PC-9 (cell line): Measurements from ENCODE around the gene DSCAML1. TPM values are rescaled to one million over a fixed set of nuclear protein-coding genes. Genes with fewer than 3 reads are reported as not detected.

Experiments used
- BruUV-seq: library from RNA; stranded (reverse); fragments of 400-500 nt; replicated peaks from 2 replicates; lab custom pipeline; 2021; lab: Mats Ljungman, UMichigan
- CTCF ChIA-PET: fragments of 300-600 bp; sonication (Branson Sonifier 250); formaldehyde crosslinking; loops from one replicate; lab custom pipeline; 2022; ENCODE audit warnings: antibody characterized with exemption; lab: Charles Lee
- POLR2A ChIA-PET: fragments of 300-600 bp; sonication (Branson Sonifier 250); formaldehyde crosslinking; loops from one replicate; lab custom pipeline; 2022; ENCODE audit warnings: antibody characterized with exemption; ENCODE audit not compliant: unreplicated experiment; lab: Charles Lee
- DNase-seq, 2 experiments: peaks; one replicate each; pipeline versions ENCODE4 v3.0.0 to v3.0.0-alpha.2; 2015 to 2022; ENCODE audit warnings: mixed read lengths in 1 of 2
- H2AFZ ChIP-seq: fragments of 200-600 bp; sonication (generic); 2 replicates; pipeline ENCODE4 v1.8.1; 2017; ENCODE audit warnings: antibody characterized with exemption
- H3F3A ChIP-seq: fragments of 200-600 bp; sonication (generic); 2 replicates; pipeline ENCODE4 v1.8.1; 2017; ENCODE audit warnings: antibody characterized with exemption, mild to moderate bottlenecking, low read depth; ENCODE audit not compliant: insufficient read depth
- H3K27ac ChIP-seq: fragments of 200-600 bp; sonication (generic); 2 replicates; pipeline ENCODE4 v1.6.1; 2016; ENCODE audit warnings: mixed run types
- H3K27me3 ChIP-seq: fragments of 200-600 bp; sonication (generic); 2 replicates; pipeline ENCODE4 v1.6.1; 2016; ENCODE audit warnings: low read depth, mixed run types; ENCODE audit not compliant: insufficient read depth
- H3K36me3 ChIP-seq: fragments of 200-600 bp; sonication (generic); 2 replicates; pipeline ENCODE4 v1.6.1; 2016; ENCODE audit warnings: low read depth, mixed run types
- H3K4me1 ChIP-seq: fragments of 200-600 bp; sonication (generic); replicated peaks from 2 replicates; pipeline ENCODE4 v1.6.1; 2016; ENCODE audit warnings: mixed run types; ENCODE audit not compliant: insufficient read depth
- H3K4me2 ChIP-seq: fragments of 200-600 bp; sonication (generic); 2 replicates; pipeline ENCODE4 v1.6.1; 2017; ENCODE audit warnings: mixed run types
- H3K4me3 ChIP-seq: fragments of 200-600 bp; sonication (generic); 2 replicates; pipeline ENCODE4 v1.6.1; 2016; ENCODE audit warnings: mixed run types
- H3K79me2 ChIP-seq: fragments of 200-600 bp; sonication (generic); 2 replicates; pipeline ENCODE4 v1.6.1; 2017; ENCODE audit warnings: low read depth, mixed run types
- H3K9me2 ChIP-seq: fragments of 200-600 bp; sonication (generic); 2 replicates; pipeline ENCODE4 v1.8.1; 2017; ENCODE audit warnings: mild to moderate bottlenecking; ENCODE audit not compliant: insufficient read depth
- H3K9me3 ChIP-seq: fragments of 200-600 bp; sonication (generic); 2 replicates; pipeline ENCODE4 v1.8.1; 2016; ENCODE audit warnings: low read depth; ENCODE audit not compliant: insufficient read depth
- H4K20me1 ChIP-seq: fragments of 200-600 bp; sonication (generic); 2 replicates; pipeline ENCODE4 v1.8.1; 2017; ENCODE audit not compliant: insufficient read depth
- CTCF ChIP-seq: fragments of 200-600 bp; sonication (generic); conservative IDR thresholded peaks from 2 replicates; pipeline ENCODE4 v1.6.1; 2017; ENCODE audit warnings: mixed run types, antibody characterized with exemption, mild to moderate bottlenecking, moderate library complexity
- EZH2 ChIP-seq: fragments of 200-600 bp; sonication (generic); IDR thresholded peaks from 2 replicates; pipeline ENCODE4 v1.8.0; 2017; ENCODE audit warnings: antibody characterized with exemption, low read depth
- intact Hi-C: fragments of 100-400 bp; cut with micrococcal nuclease; formaldehyde crosslinking; loops from one replicate; pipeline ENCODE4 v1.10.0; 2022; ENCODE audit not compliant: unreplicated experiment
- total RNA-seq: library from RNA; stranded (reverse); gene quantifications from 2 replicates; pipeline ENCODE4 v1.2.3, GENCODE V29; 2021

DSCAML1 gene
- total RNA-seq, 1 experiment from 2014 or later: not detected

GRCh38 chr11:117603932-117604331 lies 193.1 kb downstream of the DSCAML1 start:
- Histone ChIP-seq H3K9me2 (no peaks in the 10 kb centered on the region), H3K36me3 (no peaks in the 10 kb centered on the region), H3K79me2 (no peaks in the 10 kb centered on the region), H2AFZ (no peak overlapping the region), H3K4me1 (no peaks in the 10 kb centered on the region), H3K27ac (no peak overlapping the region), H4K20me1 (0 out of 2 replicates have a peak, but pooled peaks cover 6% of the 10 kb centered on the region), H3F3A (no peaks in the 10 kb centered on the region), H3K9me3 (no peaks in the 10 kb centered on the region), H3K4me3 (no peak overlapping the region), H3K4me2 (no peak overlapping the region), H3K27me3 (peaks cover 100% of the 10 kb centered on the region)
- POLR2A ChIA-PET: no interaction called here
- intact Hi-C loops: no loop called here
- no TSS peak for BruUV-seq
- DNase-seq: no peak
- TF ChIP-seq EZH2: no peak
- TF ChIP-seq CTCF: no peak
- CTCF ChIA-PET: no interaction called here

- POLR2A ChIA-PET: interaction anchor here (0.6 kb wide), 1 partner anchor 145 kb away, joined by 26 read pairs; no protein-coding TSS in a partner anchor
- no peak overlapping the region for H3K27ac ChIP-seq
Measured at GRCh38 chr11:117601006-117601708, 195.9 kb downstream of the DSCAML1 start.

GRCh38 chr11:117600234-117600783 lies 196.7 kb downstream of the DSCAML1 start:
- Histone ChIP-seq H3K4me3 (no peak overlapping the region), H3K4me1 (no peaks in the 10 kb centered on the region), H2AFZ (no peak overlapping the region), H3K9me3 (no peaks in the 10 kb centered on the region), H4K20me1 (0 out of 2 replicates have a peak, but pooled peaks cover 6% of the 10 kb centered on the region), H3K27me3 (peaks cover 99% of the 10 kb centered on the region), H3F3A (no peaks in the 10 kb centered on the region), H3K4me2 (no peak overlapping the region), H3K36me3 (no peaks in the 10 kb centered on the region), H3K9me2 (no peaks in the 10 kb centered on the region), H3K27ac (no peak overlapping the region), H3K79me2 (no peaks in the 10 kb centered on the region)
- intact Hi-C loops: no loop called here
- ChIA-PET POLR2A (no interaction called here), CTCF (no interaction called here)
- no peak for DNase-seq
- BruUV-seq: no TSS peak
- TF ChIP-seq EZH2 (no peak), CTCF (no peak)

More at GRCh38 chr11:117601006-117601708, 195.9 kb downstream of the DSCAML1 start:
- Histone ChIP-seq H3K4me3 (no peak overlapping the region), H4K20me1 (0 out of 2 replicates have a peak, but pooled peaks cover 6% of the 10 kb centered on the region), H3K9me3 (no peaks in the 10 kb centered on the region), H3K79me2 (no peaks in the 10 kb centered on the region), H3K27me3 (peaks cover 99% of the 10 kb centered on the region), H3F3A (no peaks in the 10 kb centered on the region), H3K9me2 (no peaks in the 10 kb centered on the region), H3K4me2 (no peak overlapping the region), H3K36me3 (no peaks in the 10 kb centered on the region), H2AFZ (no peak overlapping the region), H3K4me1 (no peaks in the 10 kb centered on the region)
- no TSS peak for BruUV-seq
- DNase-seq: no peak
- intact Hi-C loops: no loop called here
- CTCF ChIA-PET: no interaction called here
- TF ChIP-seq EZH2 (no peak), CTCF (no peak)
